T47D (cell line): Measurements from ENCODE around the gene TWIST2.

Source experiments
- DNase-seq, 2 experiments: peaks; one replicate each; pipeline versions ENCODE4 v3.0.0 to v3.0.0-alpha.2; 2011 to 2012; ENCODE audit warnings: low read depth in 1 of 2, low spot score in 1 of 2
- JUND ChIP-seq: IDR thresholded peaks from 2 replicates; pipeline ENCODE4 v1.6.1; 2012; ENCODE audit warnings: low read depth
- in situ Hi-C: cut with HindIII; loops from 2 replicates; pipeline ENCODE4 v1.10.0; 2016; ENCODE audit warnings: low sequenced_read_pairs, low pct_unique_long_range_greater_than_20kb

TWIST2 gene

DNA sequence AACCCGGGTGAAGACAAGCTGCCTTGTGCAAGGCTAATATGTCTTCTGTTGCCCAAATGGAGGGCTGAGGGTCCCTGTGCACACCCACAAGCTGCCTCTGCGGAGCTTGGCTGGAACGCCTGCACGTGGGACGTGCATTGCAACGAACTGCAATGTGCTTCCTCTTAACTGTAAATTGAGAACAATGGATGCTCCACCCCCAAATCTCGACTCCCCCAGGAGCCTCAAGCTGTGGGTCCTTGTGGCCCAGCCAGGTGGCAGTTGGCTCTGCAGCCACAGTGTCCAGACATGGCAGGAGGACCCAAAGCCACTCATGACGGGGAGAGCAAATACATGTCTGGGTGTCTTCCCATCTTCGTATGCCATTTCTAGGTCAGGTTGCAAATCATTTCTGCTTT lies 90.1 kb downstream of the TWIST2 start:
- in situ Hi-C loops = no loop called here
- no peak for DNase-seq
- TF ChIP-seq JUND = no peak

- TF ChIP-seq JUND = no peak
- no peak for DNase-seq
- in situ Hi-C loops = no loop called here
Measured at GRCh38 chr2:238938401-238939055, 90.6 kb downstream of the TWIST2 start.

DNA sequence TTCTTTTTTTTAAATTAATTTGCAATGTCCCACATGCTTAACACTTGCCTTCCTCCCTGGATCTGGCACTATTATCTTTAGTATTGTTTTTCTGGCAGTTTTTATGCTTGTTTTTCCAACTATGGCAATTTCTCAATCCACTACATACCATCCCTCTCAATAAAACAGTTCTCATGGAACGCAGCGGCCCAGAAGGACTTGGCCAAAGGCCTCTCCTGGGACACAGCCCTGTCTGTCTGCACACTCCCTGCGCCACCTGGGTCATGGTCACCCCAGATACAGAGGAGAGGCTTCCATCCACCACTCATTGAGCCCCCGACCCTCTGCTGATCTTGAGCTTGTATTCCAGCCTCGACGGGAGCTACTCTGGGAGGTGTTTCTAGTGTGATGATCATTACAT lies 91.2 kb downstream of the TWIST2 start:
- TF ChIP-seq JUND = no peak
- in situ Hi-C loops = no loop called here
- DNase-seq = no peak

DNA sequence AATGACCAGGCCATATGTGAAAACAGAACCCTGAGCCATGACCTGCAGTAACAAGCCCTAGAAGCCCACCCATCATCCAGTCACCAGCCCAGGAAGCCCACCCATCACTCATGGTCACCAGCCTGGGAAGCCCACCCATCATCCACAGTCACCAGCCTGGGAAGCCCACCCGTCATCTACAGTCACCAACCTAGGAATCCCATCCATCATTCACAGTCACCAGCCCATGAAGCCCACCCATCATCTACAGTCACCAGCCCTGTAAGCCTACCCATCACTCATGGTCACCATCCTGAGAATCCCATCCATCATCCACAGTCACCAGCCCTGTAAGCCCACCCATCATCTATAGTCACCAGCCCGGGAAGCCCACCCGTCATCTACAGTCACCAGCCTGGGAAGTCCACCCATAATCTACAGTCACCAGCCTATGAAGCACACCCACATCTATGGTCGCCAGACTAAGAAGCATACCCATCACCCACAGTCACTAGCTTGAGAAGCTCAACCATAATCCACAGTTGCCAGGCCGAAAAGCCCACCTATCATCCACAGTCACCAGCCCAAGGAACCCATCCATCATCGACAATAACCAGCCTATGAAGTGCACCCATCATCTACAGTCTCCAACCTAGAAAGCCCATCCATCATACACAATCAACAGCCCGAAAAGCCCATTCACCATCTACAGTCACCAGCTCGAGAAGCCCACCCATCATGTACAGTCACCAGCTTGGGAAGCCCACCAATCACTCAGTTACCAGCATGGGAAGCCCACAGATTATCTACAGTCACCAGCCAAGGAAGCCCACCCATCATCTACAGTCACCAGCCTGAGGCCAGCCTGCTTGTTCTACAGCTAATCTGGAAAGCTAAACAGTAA lies 91.9 kb downstream of the TWIST2 start:
- in situ Hi-C loops = no loop called here
- no peak for DNase-seq
- no peak for TF ChIP-seq JUND

DNA sequence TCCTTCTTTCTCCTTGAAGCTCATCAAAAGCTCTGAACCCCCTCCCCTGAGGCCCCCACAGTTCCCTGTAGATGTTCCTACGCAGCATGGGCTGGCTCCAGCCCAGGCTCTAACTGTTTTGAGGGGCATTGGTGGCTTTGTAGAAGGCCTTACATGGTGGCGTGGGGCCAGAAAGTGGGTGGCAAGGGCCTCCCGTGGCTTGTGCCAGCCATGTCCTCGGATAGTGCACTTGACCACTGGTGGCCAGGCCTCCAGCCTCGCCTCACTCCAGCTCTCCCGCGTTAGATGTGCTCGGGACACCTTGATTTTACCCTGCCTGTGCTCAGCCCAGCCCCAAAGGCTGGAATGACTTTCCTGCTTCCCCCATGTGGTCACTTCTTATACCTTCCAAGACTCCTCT lies 92.9 kb downstream of the TWIST2 start:
- DNase-seq = no peak
- in situ Hi-C loops = no loop called here
- TF ChIP-seq JUND = no peak

GRCh38 chr2:238941262-238941792 lies 93.4 kb downstream of the TWIST2 start:
- no peak for DNase-seq
- TF ChIP-seq JUND = no peak
- in situ Hi-C loops = no loop called here

DNA sequence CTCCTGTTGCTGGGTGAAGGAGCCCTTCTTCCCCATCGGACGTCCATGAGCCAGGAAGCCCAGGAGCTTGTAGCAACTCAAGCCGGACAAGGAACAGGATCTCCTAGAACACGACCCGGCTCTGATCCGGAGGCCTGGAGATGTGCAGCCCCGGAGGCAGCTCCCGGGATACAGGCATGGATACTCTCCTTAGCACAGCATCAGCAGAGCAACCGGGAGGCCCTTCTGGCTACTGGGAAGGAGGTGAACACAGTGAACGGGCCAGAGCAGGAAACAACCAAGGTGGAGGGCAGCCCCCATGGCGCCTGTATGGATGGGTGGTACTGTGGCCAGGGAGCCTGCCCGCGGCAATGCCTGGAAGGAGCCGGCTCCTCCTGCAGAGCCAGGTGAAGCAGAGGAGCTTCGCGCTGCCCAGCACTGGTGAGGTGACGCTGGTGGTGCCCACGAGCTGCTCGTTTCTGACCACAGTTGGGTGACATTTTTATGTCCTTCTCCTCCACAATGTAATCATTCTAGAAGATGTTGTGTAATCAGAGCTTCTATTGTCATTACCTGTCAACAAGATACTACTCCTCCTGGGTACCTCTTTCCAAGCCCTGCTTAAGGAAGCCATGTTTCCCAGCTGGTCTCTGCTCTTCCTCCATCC lies 94.3 kb downstream of the TWIST2 start:
- no peak for DNase-seq
- no peak for TF ChIP-seq JUND
- in situ Hi-C loops = no loop called here

DNA sequence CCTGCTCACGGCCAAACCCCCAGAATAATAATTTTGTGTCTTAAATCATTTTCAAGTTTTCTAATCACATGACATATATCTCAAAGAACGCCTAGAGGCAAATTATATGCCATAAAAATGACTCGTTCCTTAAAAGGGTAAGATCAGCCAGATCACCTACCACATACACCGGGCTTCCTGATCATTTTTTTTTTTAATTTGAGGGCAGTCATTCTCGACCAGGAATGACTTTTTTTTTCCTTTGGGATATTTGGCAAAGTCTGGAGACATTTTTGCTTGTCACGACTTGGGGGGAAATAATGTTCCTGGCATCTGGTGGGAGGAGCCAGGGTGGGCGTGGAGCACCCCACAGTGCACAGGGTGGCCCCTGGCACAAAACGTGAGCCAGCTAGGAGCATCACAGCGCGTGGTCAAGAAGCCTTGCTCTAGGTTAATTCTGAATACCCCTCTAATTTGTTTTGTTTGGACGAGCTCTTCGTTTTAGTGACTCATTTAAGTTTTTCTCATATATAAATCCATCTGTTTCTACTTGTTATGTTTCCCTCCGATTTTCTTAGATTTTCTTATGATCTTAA lies 94.9 kb downstream of the TWIST2 start:
- in situ Hi-C loops = no loop called here
- DNase-seq = no peak
- no peak for TF ChIP-seq JUND

DNA sequence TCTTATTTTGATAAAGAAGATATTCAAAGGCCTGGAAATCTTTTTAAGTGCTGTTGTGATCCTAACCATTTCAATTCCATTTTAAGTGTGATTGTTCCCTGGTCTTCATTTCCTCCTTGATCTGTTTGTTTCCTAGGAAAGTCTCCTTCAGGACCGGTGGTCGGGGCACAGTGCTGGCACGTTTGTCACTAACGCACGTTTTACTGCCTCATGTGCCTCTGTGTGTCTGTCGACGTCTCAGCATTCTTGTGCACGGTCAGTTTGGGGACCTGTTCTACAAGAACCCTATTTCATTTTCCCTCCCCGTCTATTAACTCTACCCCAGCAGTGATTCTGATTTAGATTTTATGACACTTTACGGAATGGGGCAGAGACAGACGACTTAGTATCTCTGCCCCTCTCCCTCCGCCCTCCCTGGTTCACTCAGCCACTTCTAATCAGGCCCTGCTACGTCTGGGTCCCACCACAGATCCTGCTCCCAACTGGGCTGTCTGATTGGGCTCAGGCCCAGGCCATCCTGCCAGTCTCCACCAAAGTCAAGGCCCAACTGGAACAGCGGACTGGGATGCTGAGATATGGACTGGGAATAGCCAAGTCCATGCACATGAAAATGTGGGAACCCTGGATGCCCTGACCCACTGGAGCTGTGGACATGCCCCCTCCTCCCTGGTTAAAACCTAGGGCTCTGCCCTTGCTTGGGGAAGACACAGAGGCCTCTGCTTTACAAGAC lies 95.6 kb downstream of the TWIST2 start:
- no peak for DNase-seq
- in situ Hi-C loops = no loop called here

GRCh38 chr2:238945433-238946150 lies 97.7 kb downstream of the TWIST2 start:
- no peak for DNase-seq
- in situ Hi-C loops = no loop called here
- no peak for TF ChIP-seq JUND

More for the DNA sequence above, 95.6 kb downstream of the TWIST2 start:
- TF ChIP-seq JUND = no peak
